ENCODE data around the gene MTA3.

MTA3 gene

GRCh38 chr2:42733852-42734251, 165.4 kb downstream of the MTA3 start:
- Histone ChIP-seq H3K9me3 (ENCODE audit: control insufficient read depth, insufficient read depth, low read length) (no peaks in the 10 kb centered on the region), H3K36me3 (ENCODE audit: insufficient read depth, low read length) (no peaks in the 10 kb centered on the region), H3K4me1 (ENCODE audit: insufficient read depth, low read length) (no peaks in the 10 kb centered on the region), H3K9ac (ENCODE audit: low read depth, low read length) (no peak overlapping the region)

- H3K9ac ChIP-seq (ENCODE audit: low read depth, low read length), result no peak overlapping the region
- no peaks in the 10 kb centered on the region for H3K36me3 ChIP-seq (ENCODE audit: insufficient read depth, low read length)
- no peaks in the 10 kb centered on the region for H3K4me1 ChIP-seq (ENCODE audit: insufficient read depth, low read length)
- H3K9me3 ChIP-seq (ENCODE audit: control insufficient read depth, insufficient read depth, low read length), result no peaks in the 10 kb centered on the region
These were observed 168.3 kb downstream of the MTA3 start for GRCh38 chr2:42736598-42737322.

- Histone ChIP-seq H3K9ac (ENCODE audit: low read depth, low read length) (no peak overlapping the region), H3K36me3 (ENCODE audit: insufficient read depth, low read length) (no peaks in the 10 kb centered on the region; the same call in 1 of the 2 replicates), H3K4me1 (ENCODE audit: insufficient read depth, low read length) (no peaks in the 10 kb centered on the region), H3K9me3 (ENCODE audit: control insufficient read depth, insufficient read depth, low read length) (no peaks in the 10 kb centered on the region)
These were observed 172.7 kb downstream of the MTA3 start for GRCh38 chr2:42741140-42741539.

GRCh38 chr2:42742740-42743658, 174.6 kb downstream of the MTA3 start:
- no peaks in the 10 kb centered on the region for H3K4me1 ChIP-seq (ENCODE audit: insufficient read depth, low read length)
- no peaks in the 10 kb centered on the region for H3K9me3 ChIP-seq (ENCODE audit: control insufficient read depth, insufficient read depth, low read length)
- no peaks in the 10 kb centered on the region; the same call in 1 of the 2 replicates for H3K36me3 ChIP-seq (ENCODE audit: insufficient read depth, low read length)
- no peak overlapping the region for H3K9ac ChIP-seq (ENCODE audit: low read depth, low read length)

- Histone ChIP-seq H3K4me1 (ENCODE audit: insufficient read depth, low read length) (no peaks in the 10 kb centered on the region), H3K36me3 (ENCODE audit: insufficient read depth, low read length) (no peaks in the 10 kb centered on the region; the same call in 1 of the 2 replicates)
These were observed 175.2 kb downstream of the MTA3 start for GRCh38 chr2:42743659-42743990.

GRCh38 chr2:42744545-42745082, 176.2 kb downstream of the MTA3 start:
- H3K36me3 ChIP-seq (ENCODE audit: insufficient read depth, low read length), result no peaks in the 10 kb centered on the region; the same call in 1 of the 2 replicates
- H3K9me3 ChIP-seq (ENCODE audit: control insufficient read depth, insufficient read depth, low read length), result no peaks in the 10 kb centered on the region
- no peak overlapping the region for H3K9ac ChIP-seq (ENCODE audit: low read depth, low read length)
- no peaks in the 10 kb centered on the region for H3K4me1 ChIP-seq (ENCODE audit: insufficient read depth, low read length)

More at GRCh38 chr2:42743659-42743990, 175.2 kb downstream of the MTA3 start:
- Histone ChIP-seq H3K9me3 (ENCODE audit: control insufficient read depth, insufficient read depth, low read length) (no peaks in the 10 kb centered on the region), H3K9ac (ENCODE audit: low read depth, low read length) (no peak overlapping the region)

- no peaks in the 10 kb centered on the region; the same call in 1 of the 2 replicates for H3K36me3 ChIP-seq (ENCODE audit: insufficient read depth, low read length)
- no peaks in the 10 kb centered on the region for H3K9me3 ChIP-seq (ENCODE audit: control insufficient read depth, insufficient read depth, low read length)
- no peak overlapping the region for H3K9ac ChIP-seq (ENCODE audit: low read depth, low read length)
- H3K4me1 ChIP-seq (ENCODE audit: insufficient read depth, low read length), result no peaks in the 10 kb centered on the region
These were observed 179.0 kb downstream of the MTA3 start for GRCh38 chr2:42747422-42747821.

- no peaks in the 10 kb centered on the region for H3K36me3 ChIP-seq (ENCODE audit: insufficient read depth, low read length)
- no peaks in the 10 kb centered on the region for H3K9me3 ChIP-seq (ENCODE audit: control insufficient read depth, insufficient read depth, low read length)
- H3K4me1 ChIP-seq (ENCODE audit: insufficient read depth, low read length), result no peaks in the 10 kb centered on the region
- H3K9ac ChIP-seq (ENCODE audit: low read depth, low read length), result no peak overlapping the region
These were observed 180.4 kb downstream of the MTA3 start for GRCh38 chr2:42748840-42749239.

- Histone ChIP-seq H3K4me1 (ENCODE audit: insufficient read depth, low read length) (no peaks in the 10 kb centered on the region), H3K9ac (ENCODE audit: low read depth, low read length) (no peak overlapping the region)
These were observed 183.9 kb downstream of the MTA3 start for GRCh38 chr2:42752314-42752713.

GRCh38 chr2:42752816-42753813, 184.7 kb downstream of the MTA3 start:
- no peaks in the 10 kb centered on the region for H3K4me1 ChIP-seq (ENCODE audit: insufficient read depth, low read length)
- no peaks in the 10 kb centered on the region for H3K36me3 ChIP-seq (ENCODE audit: insufficient read depth, low read length)
- no peak overlapping the region for H3K9ac ChIP-seq (ENCODE audit: low read depth, low read length)
- no peaks in the 10 kb centered on the region for H3K9me3 ChIP-seq (ENCODE audit: control insufficient read depth, insufficient read depth, low read length)

More at GRCh38 chr2:42752314-42752713, 183.9 kb downstream of the MTA3 start:
- H3K36me3 ChIP-seq (ENCODE audit: insufficient read depth, low read length), result no peaks in the 10 kb centered on the region
- H3K9me3 ChIP-seq (ENCODE audit: control insufficient read depth, insufficient read depth, low read length), result no peaks in the 10 kb centered on the region

GRCh38 chr2:42754021-42754775, 185.8 kb downstream of the MTA3 start:
- Histone ChIP-seq H3K9ac (ENCODE audit: low read depth, low read length) (no peak overlapping the region), H3K36me3 (ENCODE audit: insufficient read depth, low read length) (no peaks in the 10 kb centered on the region), H3K4me1 (ENCODE audit: insufficient read depth, low read length) (no peaks in the 10 kb centered on the region), H3K9me3 (ENCODE audit: control insufficient read depth, insufficient read depth, low read length) (no peaks in the 10 kb centered on the region)

- H3K36me3 ChIP-seq (ENCODE audit: insufficient read depth, low read length), result no peaks in the 10 kb centered on the region
- H3K9me3 ChIP-seq (ENCODE audit: control insufficient read depth, insufficient read depth, low read length), result no peaks in the 10 kb centered on the region
- no peak overlapping the region for H3K9ac ChIP-seq (ENCODE audit: low read depth, low read length)
- no peaks in the 10 kb centered on the region for H3K4me1 ChIP-seq (ENCODE audit: insufficient read depth, low read length)
These were observed 186.3 kb downstream of the MTA3 start for GRCh38 chr2:42754776-42755140.

GRCh38 chr2:42755191-42755880, 186.9 kb downstream of the MTA3 start:
- H3K36me3 ChIP-seq (ENCODE audit: insufficient read depth, low read length), result no peaks in the 10 kb centered on the region
- no peak overlapping the region for H3K9ac ChIP-seq (ENCODE audit: low read depth, low read length)
- no peaks in the 10 kb centered on the region for H3K4me1 ChIP-seq (ENCODE audit: insufficient read depth, low read length)
- H3K9me3 ChIP-seq (ENCODE audit: control insufficient read depth, insufficient read depth, low read length), result no peaks in the 10 kb centered on the region
